Measurements from ENCODE around the gene PTCHD4. TPM values are rescaled to one million over a fixed set of nuclear protein-coding genes. Genes with fewer than 3 reads are reported as not detected.

The PTCHD4 gene
- total RNA-seq, 1 donor from 2014 or later, result 3.0 TPM

- Histone ChIP-seq H3K4me3 (ENCODE audit: low read depth, low read length) (no peak overlapping the region), H3K36me3 (ENCODE audit: control insufficient read depth, insufficient read depth, low read length) (no peaks in the 10 kb centered on the region), H3K27me3 (ENCODE audit: control insufficient read depth, insufficient read depth, low read length) (no peaks in the 10 kb centered on the region)
- no peak for TF ChIP-seq CTCF (IDR thresholded peaks at IDR 0.05; ENCODE audit: insufficient read depth, low read length, poor library complexity, severe bottlenecking)
- DNase-seq (ENCODE audit: low read depth), result no peak
Observed at GRCh38 chr6:48090546-48090945, 20.5 kb downstream of the PTCHD4 start.

- no peaks in the 10 kb centered on the region for H3K36me3 ChIP-seq (ENCODE audit: control insufficient read depth, insufficient read depth, low read length)
- TF ChIP-seq CTCF (IDR thresholded peaks at IDR 0.05; ENCODE audit: insufficient read depth, low read length, poor library complexity, severe bottlenecking), result peak; percentile 31
- H3K27me3 ChIP-seq (ENCODE audit: control insufficient read depth, insufficient read depth, low read length), result no peaks in the 10 kb centered on the region
- DNase-seq (ENCODE audit: low read depth), result no peak
- no peak overlapping the region for H3K4me3 ChIP-seq (ENCODE audit: low read depth, low read length)
Observed at GRCh38 chr6:48087448-48087847, 23.5 kb downstream of the PTCHD4 start.

GRCh38 chr6:48086187-48086586, 24.8 kb downstream of the PTCHD4 start:
- Histone ChIP-seq H3K36me3 (ENCODE audit: control insufficient read depth, insufficient read depth, low read length) (no peaks in the 10 kb centered on the region), H3K4me3 (ENCODE audit: low read depth, low read length) (no peak overlapping the region), H3K27me3 (ENCODE audit: control insufficient read depth, insufficient read depth, low read length) (no peaks in the 10 kb centered on the region)
- no peak for DNase-seq (ENCODE audit: low read depth)
- TF ChIP-seq CTCF (IDR thresholded peaks at IDR 0.05; ENCODE audit: insufficient read depth, low read length, poor library complexity, severe bottlenecking), result peak; percentile 18

GRCh38 chr6:48085131-48085741, 25.8 kb downstream of the PTCHD4 start:
- TF ChIP-seq CTCF (IDR thresholded peaks at IDR 0.05; ENCODE audit: insufficient read depth, low read length, poor library complexity, severe bottlenecking), result no peak
- Histone ChIP-seq H3K36me3 (ENCODE audit: control insufficient read depth, insufficient read depth, low read length) (no peaks in the 10 kb centered on the region), H3K4me3 (ENCODE audit: low read depth, low read length) (no peak overlapping the region), H3K27me3 (ENCODE audit: control insufficient read depth, insufficient read depth, low read length) (no peaks in the 10 kb centered on the region)
- no peak for DNase-seq (ENCODE audit: low read depth)

- DNase-seq (ENCODE audit: low read depth), result no peak
- no peak for TF ChIP-seq CTCF (IDR thresholded peaks at IDR 0.05; ENCODE audit: insufficient read depth, low read length, poor library complexity, severe bottlenecking)
- Histone ChIP-seq H3K4me3 (ENCODE audit: low read depth, low read length) (no peak overlapping the region), H3K36me3 (ENCODE audit: control insufficient read depth, insufficient read depth, low read length) (no peaks in the 10 kb centered on the region), H3K27me3 (ENCODE audit: control insufficient read depth, insufficient read depth, low read length) (no peaks in the 10 kb centered on the region)
Observed at GRCh38 chr6:48084201-48084600, 26.8 kb downstream of the PTCHD4 start.
